ENCODE measurements around the gene MIGA2.

Gene MIGA2

GRCh38 chr9:129078691-129079503 is 42.5 kb downstream of the MIGA2 start:
- Histone ChIP-seq H2BK120ac (ENCODE audit: low read depth, low read length) (no peak overlapping the region), H3K4ac (ENCODE audit: low read depth in 1 of 2, low read length in 2 of 2) (no peak overlapping the region), H2BK5ac (ENCODE audit: low read depth, low read length, poor library complexity, severe bottlenecking) (no peak overlapping the region), H3K4me3 (ENCODE audit: insufficient read depth in 1 of 2, low read depth in 1 of 2, low read length in 2 of 2) (no peak overlapping the region), H3K4me2 (ENCODE audit: low read length, poor library complexity, severe bottlenecking) (no peak overlapping the region), H2AK5ac (ENCODE audit: low read length, severe bottlenecking) (no peak overlapping the region), H3K23ac (ENCODE audit: low read length in 2 of 2) (no peak overlapping the region), H4K91ac (ENCODE audit: low read length) (peak overlapping the region; percentile 45), H3K9ac (ENCODE audit: low read length) (no peak overlapping the region), H3K79me1 (replicated peaks; ENCODE audit: low read length, poor library complexity, severe bottlenecking) (peaks cover 26% of the 10 kb centered on the region), H3K36me3 (ENCODE audit: control insufficient read depth in 1 of 2, insufficient read depth in 2 of 2, low read depth in 1 of 2, low read length in 2 of 2) (peaks cover 0 to 2% of the 10 kb centered on the region in 2 experiments), H3K27me3 (ENCODE audit: control insufficient read depth in 1 of 2, insufficient read depth in 1 of 2, low read length in 2 of 2) (no peaks in the 10 kb centered on the region), H3K27ac (ENCODE audit: low read length, poor library complexity, severe bottlenecking) (no peak overlapping the region), H2BK15ac (ENCODE audit: low read depth, poor library complexity, severe bottlenecking) (no peak overlapping the region), H2AFZ (ENCODE audit: low read depth, low read length) (no peak overlapping the region), H3K14ac (ENCODE audit: low read length in 2 of 2) (no peak overlapping the region), H3K18ac (ENCODE audit: low read depth in 1 of 2, low read length in 2 of 2) (no peak overlapping the region), H3K4me1 (ENCODE audit: control insufficient read depth, insufficient read depth, low read depth, low read length) (peaks cover 18% of the 10 kb centered on the region), H2BK12ac (ENCODE audit: low read length in 2 of 2) (no peak overlapping the region), H3K9me3 (ENCODE audit: control insufficient read depth, low read length) (no peaks in the 10 kb centered on the region), H4K8ac (ENCODE audit: low read length) (no peak overlapping the region)
- no peak for DNase-seq
- 92% methylated on average over 18 of the region's 18 CpGs for WGBS

GRCh38 chr9:129079829-129080228 is 43.4 kb downstream of the MIGA2 start:
- Histone ChIP-seq H3K4me3 (ENCODE audit: insufficient read depth in 1 of 2, low read depth in 1 of 2, low read length in 2 of 2) (peak overlapping the region in 1 of 2 experiments; percentile 95), H2BK12ac (ENCODE audit: low read length in 2 of 2) (no peak overlapping the region), H3K9me3 (ENCODE audit: control insufficient read depth, low read length) (no peaks in the 10 kb centered on the region), H3K36me3 (ENCODE audit: control insufficient read depth in 1 of 2, insufficient read depth in 2 of 2, low read depth in 1 of 2, low read length in 2 of 2) (peaks cover under 1 to 8% of the 10 kb centered on the region in 2 experiments), H2BK5ac (ENCODE audit: low read depth, low read length, poor library complexity, severe bottlenecking) (no peak overlapping the region), H4K8ac (ENCODE audit: low read length) (no peak overlapping the region), H3K14ac (ENCODE audit: low read length in 2 of 2) (no peak overlapping the region), H2AFZ (ENCODE audit: low read depth, low read length) (no peak overlapping the region), H3K79me1 (replicated peaks; ENCODE audit: low read length, poor library complexity, severe bottlenecking) (peaks cover 33% of the 10 kb centered on the region), H3K4me1 (ENCODE audit: control insufficient read depth, insufficient read depth, low read depth, low read length) (peaks cover 19% of the 10 kb centered on the region), H2AK5ac (ENCODE audit: low read length, severe bottlenecking) (no peak overlapping the region), H2BK15ac (ENCODE audit: low read depth, poor library complexity, severe bottlenecking) (no peak overlapping the region), H3K18ac (ENCODE audit: low read depth in 1 of 2, low read length in 2 of 2) (no peak overlapping the region), H3K9ac (ENCODE audit: low read length) (peak overlapping the region; percentile 78), H3K23ac (ENCODE audit: low read length in 2 of 2) (no peak overlapping the region), H2BK120ac (ENCODE audit: low read depth, low read length) (no peak overlapping the region), H3K27ac (ENCODE audit: low read length, poor library complexity, severe bottlenecking) (no peak overlapping the region), H3K4ac (ENCODE audit: low read depth in 1 of 2, low read length in 2 of 2) (no peak overlapping the region), H3K4me2 (ENCODE audit: low read length, poor library complexity, severe bottlenecking) (peak overlapping the region; percentile 87), H4K91ac (ENCODE audit: low read length) (no peak overlapping the region), H3K27me3 (ENCODE audit: control insufficient read depth in 1 of 2, insufficient read depth in 1 of 2, low read length in 2 of 2) (no peaks in the 10 kb centered on the region)
- DNase-seq: no peak
- 91% methylated on average over 12 of the region's 13 CpGs for WGBS

- Histone ChIP-seq H4K8ac (ENCODE audit: low read length) (peak overlapping the region; percentile 82), H2BK15ac (ENCODE audit: low read depth, poor library complexity, severe bottlenecking) (no peak overlapping the region), H3K4ac (ENCODE audit: low read depth in 1 of 2, low read length in 2 of 2) (no peak overlapping the region), H3K23ac (ENCODE audit: low read length in 2 of 2) (no peak overlapping the region), H3K27ac (ENCODE audit: low read length, poor library complexity, severe bottlenecking) (no peak overlapping the region), H4K91ac (ENCODE audit: low read length) (no peak overlapping the region), H3K4me2 (ENCODE audit: low read length, poor library complexity, severe bottlenecking) (peak overlapping the region; percentile 87), H3K79me1 (replicated peaks; ENCODE audit: low read length, poor library complexity, severe bottlenecking) (peaks cover 37% of the 10 kb centered on the region), H3K4me1 (ENCODE audit: control insufficient read depth, insufficient read depth, low read depth, low read length) (peaks cover 20% of the 10 kb centered on the region), H3K4me3 (ENCODE audit: insufficient read depth in 1 of 2, low read depth in 1 of 2, low read length in 2 of 2) (peak overlapping the region; percentile 64 to 95), H3K14ac (ENCODE audit: low read length in 2 of 2) (no peak overlapping the region), H3K27me3 (ENCODE audit: control insufficient read depth in 1 of 2, insufficient read depth in 1 of 2, low read length in 2 of 2) (no peaks in the 10 kb centered on the region), H2AK5ac (ENCODE audit: low read length, severe bottlenecking) (no peak overlapping the region), H3K36me3 (ENCODE audit: control insufficient read depth in 1 of 2, insufficient read depth in 2 of 2, low read depth in 1 of 2, low read length in 2 of 2) (peaks cover 5 to 12% of the 10 kb centered on the region in 2 experiments), H3K9ac (ENCODE audit: low read length) (peak overlapping the region; percentile 78), H2BK12ac (ENCODE audit: low read length in 2 of 2) (no peak overlapping the region), H2BK120ac (ENCODE audit: low read depth, low read length) (no peak overlapping the region), H3K9me3 (ENCODE audit: control insufficient read depth, low read length) (no peaks in the 10 kb centered on the region), H2BK5ac (ENCODE audit: low read depth, low read length, poor library complexity, severe bottlenecking) (no peak overlapping the region), H2AFZ (ENCODE audit: low read depth, low read length) (peak overlapping the region; percentile 33), H3K18ac (ENCODE audit: low read depth in 1 of 2, low read length in 2 of 2) (peak overlapping the region in 1 of 2 experiments; percentile 11)
- DNase-seq: no peak
- 4% methylated on average over 10 of the region's 12 CpGs for WGBS
Measured at GRCh38 chr9:129080298-129080600, 43.8 kb downstream of the MIGA2 start.

- peaks cover 10 to 17% of the 10 kb centered on the region in 2 experiments for H3K36me3 ChIP-seq (ENCODE audit: control insufficient read depth in 1 of 2, insufficient read depth in 2 of 2, low read depth in 1 of 2, low read length in 2 of 2)
- H3K18ac ChIP-seq (ENCODE audit: low read depth in 1 of 2, low read length in 2 of 2): peak within 1 kb of the TSS; percentile 38 to 83
- peak within 1 kb of the TSS; percentile 82 for H4K8ac ChIP-seq (ENCODE audit: low read length)
- peak within 1 kb of the TSS; percentile 18 to 47 for H3K4ac ChIP-seq (ENCODE audit: low read depth in 1 of 2, low read length in 2 of 2)
- peak within 1 kb of the TSS; percentile 60 for H2BK5ac ChIP-seq (ENCODE audit: low read depth, low read length, poor library complexity, severe bottlenecking)
- peak within 1 kb of the TSS; percentile 97 for H3K4me2 ChIP-seq (ENCODE audit: low read length, poor library complexity, severe bottlenecking)
- H3K4me1 ChIP-seq (ENCODE audit: control insufficient read depth, insufficient read depth, low read depth, low read length): peaks cover 20% of the 10 kb centered on the region
- H3K23ac ChIP-seq (ENCODE audit: low read length in 2 of 2): peak within 1 kb of the TSS in 1 of 2 experiments; percentile 53
- H2AK5ac ChIP-seq (ENCODE audit: low read length, severe bottlenecking): no peak within 1 kb of the TSS
- H3K9ac ChIP-seq (ENCODE audit: low read length): peak within 1 kb of the TSS; percentile 90
- H2AFZ ChIP-seq (ENCODE audit: low read depth, low read length): peak within 1 kb of the TSS; percentile 60
- H2BK12ac ChIP-seq (ENCODE audit: low read length in 2 of 2): no peak within 1 kb of the TSS
- H3K27ac ChIP-seq (ENCODE audit: low read length, poor library complexity, severe bottlenecking): peak within 1 kb of the TSS; percentile 41
- H3K14ac ChIP-seq (ENCODE audit: low read length in 2 of 2): peak within 1 kb of the TSS in 1 of 2 experiments; percentile 19
- peak within 1 kb of the TSS; percentile 76 for H4K91ac ChIP-seq (ENCODE audit: low read length)
- peak; percentile 100 for DNase-seq
- H3K27me3 ChIP-seq (ENCODE audit: control insufficient read depth in 1 of 2, insufficient read depth in 1 of 2, low read length in 2 of 2): no peaks in the 10 kb centered on the region
- no peak within 1 kb of the TSS for H2BK15ac ChIP-seq (ENCODE audit: low read depth, poor library complexity, severe bottlenecking)
- H3K4me3 ChIP-seq (ENCODE audit: insufficient read depth in 1 of 2, low read depth in 1 of 2, low read length in 2 of 2): peak within 1 kb of the TSS; percentile 69 to 95
- H3K79me1 ChIP-seq (replicated peaks; ENCODE audit: low read length, poor library complexity, severe bottlenecking): peaks cover 41% of the 10 kb centered on the region
- WGBS: under 1% methylated on average over 66 of the region's 70 CpGs
- H3K9me3 ChIP-seq (ENCODE audit: control insufficient read depth, low read length): no peaks in the 10 kb centered on the region
- peak within 1 kb of the TSS; percentile 89 for H2BK120ac ChIP-seq (ENCODE audit: low read depth, low read length)
Measured at GRCh38 chr9:129080601-129081387, 44.4 kb downstream of the MIGA2 start, which contains the start of gene DOLPP1. Gene DOLPP1, plus strand, starts transcription at chr9:129081111. Its CDS starts 21 bp downstream, at chr9:129081132.

Measured in mesenchymal stem cell (in vitro differentiated cells and primary cell).